A549 (cell line): ENCODE results near the gene CSPG4.

ENCODE experiments used
- EP300 ChIP-seq, 2 experiments: fragments of >200 bp; sonication (Bioruptor Twin); formaldehyde crosslinking; IDR thresholded peaks; 2 replicates in 1 of 2; 3 replicates in 1 of 2; pipeline ENCODE4 v1.6.1; 2016 to 2017
- JUNB ChIP-seq: fragments of >200 bp; sonication (Bioruptor Twin); formaldehyde crosslinking; IDR thresholded peaks from 2 replicates; pipeline ENCODE4 v1.6.1; 2016
- KDM1A ChIP-seq: fragments of 200-600 bp; sonication (generic); IDR thresholded peaks from 2 replicates; pipeline ENCODE4 v1.6.1; 2016; ENCODE audit warnings: low read depth, mild to moderate bottlenecking
- NR3C1 ChIP-seq: fragments of >200 bp; sonication (Bioruptor Twin); formaldehyde crosslinking; IDR thresholded peaks from 3 replicates; pipeline ENCODE4 v1.6.1; 2017
- POLR2A ChIP-seq: IDR thresholded peaks from 2 replicates; pipeline ENCODE4 v1.6.1; 2012; ENCODE audit warnings: mild to moderate bottlenecking, low read length
- REST ChIP-seq: fragments of 200-600 bp; sonication (generic); IDR thresholded peaks from 2 replicates; pipeline ENCODE4 v1.6.1; 2016; ENCODE audit warnings: antibody characterized with exemption, mild to moderate bottlenecking, moderate library complexity
- ZSCAN20 ChIP-seq: fragments of 250-450 bp; sonication (Bioruptor Pico); IDR thresholded peaks from 2 replicates; pipeline ENCODE4 v1.8.0; 2022; ENCODE audit warnings: mild to moderate bottlenecking, moderate library complexity
- TF ChIP-seq, protein P1 (sequence below): fragments of 450-650 bp; IDR thresholded peaks from 2 replicates; pipeline ENCODE4 v1.6.1; 2014; ENCODE audit warnings: antibody characterized with exemption
- TF ChIP-seq, protein P2 (sequence below): fragments of >200 bp; sonication (Bioruptor Twin); formaldehyde crosslinking; IDR thresholded peaks from 3 replicates; pipeline ENCODE4 v1.5.1; 2016

- TF ChIP-seq JUNB: no peak
- no peak for TF ChIP-seq POLR2A
- TF ChIP-seq NR3C1: no peak
- no peak for TF ChIP-seq REST
- TF ChIP-seq, protein P1, sequence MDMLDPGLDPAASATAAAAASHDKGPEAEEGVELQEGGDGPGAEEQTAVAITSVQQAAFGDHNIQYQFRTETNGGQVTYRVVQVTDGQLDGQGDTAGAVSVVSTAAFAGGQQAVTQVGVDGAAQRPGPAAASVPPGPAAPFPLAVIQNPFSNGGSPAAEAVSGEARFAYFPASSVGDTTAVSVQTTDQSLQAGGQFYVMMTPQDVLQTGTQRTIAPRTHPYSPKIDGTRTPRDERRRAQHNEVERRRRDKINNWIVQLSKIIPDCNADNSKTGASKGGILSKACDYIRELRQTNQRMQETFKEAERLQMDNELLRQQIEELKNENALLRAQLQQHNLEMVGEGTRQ: no peak
- TF ChIP-seq, protein P2, sequence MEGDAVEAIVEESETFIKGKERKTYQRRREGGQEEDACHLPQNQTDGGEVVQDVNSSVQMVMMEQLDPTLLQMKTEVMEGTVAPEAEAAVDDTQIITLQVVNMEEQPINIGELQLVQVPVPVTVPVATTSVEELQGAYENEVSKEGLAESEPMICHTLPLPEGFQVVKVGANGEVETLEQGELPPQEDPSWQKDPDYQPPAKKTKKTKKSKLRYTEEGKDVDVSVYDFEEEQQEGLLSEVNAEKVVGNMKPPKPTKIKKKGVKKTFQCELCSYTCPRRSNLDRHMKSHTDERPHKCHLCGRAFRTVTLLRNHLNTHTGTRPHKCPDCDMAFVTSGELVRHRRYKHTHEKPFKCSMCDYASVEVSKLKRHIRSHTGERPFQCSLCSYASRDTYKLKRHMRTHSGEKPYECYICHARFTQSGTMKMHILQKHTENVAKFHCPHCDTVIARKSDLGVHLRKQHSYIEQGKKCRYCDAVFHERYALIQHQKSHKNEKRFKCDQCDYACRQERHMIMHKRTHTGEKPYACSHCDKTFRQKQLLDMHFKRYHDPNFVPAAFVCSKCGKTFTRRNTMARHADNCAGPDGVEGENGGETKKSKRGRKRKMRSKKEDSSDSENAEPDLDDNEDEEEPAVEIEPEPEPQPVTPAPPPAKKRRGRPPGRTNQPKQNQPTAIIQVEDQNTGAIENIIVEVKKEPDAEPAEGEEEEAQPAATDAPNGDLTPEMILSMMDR: no peak
- TF ChIP-seq ZSCAN20 (CRISPR knock-in tag): no peak
- TF ChIP-seq EP300 (IDR thresholded peaks at IDR 0.05): no peak
- no peak for TF ChIP-seq KDM1A
These were observed 48.7 kb downstream of the CSPG4 start for GRCh38 chr15:75663931-75664421.
